ENCODE data around the gene ESPNL.
"Not testable (repeated sequence)": the region's sequence is repeated elsewhere in the genome, so short reads cannot be mapped to it uniquely, and the experiment has no call there.

Gene ESPNL

DNA sequence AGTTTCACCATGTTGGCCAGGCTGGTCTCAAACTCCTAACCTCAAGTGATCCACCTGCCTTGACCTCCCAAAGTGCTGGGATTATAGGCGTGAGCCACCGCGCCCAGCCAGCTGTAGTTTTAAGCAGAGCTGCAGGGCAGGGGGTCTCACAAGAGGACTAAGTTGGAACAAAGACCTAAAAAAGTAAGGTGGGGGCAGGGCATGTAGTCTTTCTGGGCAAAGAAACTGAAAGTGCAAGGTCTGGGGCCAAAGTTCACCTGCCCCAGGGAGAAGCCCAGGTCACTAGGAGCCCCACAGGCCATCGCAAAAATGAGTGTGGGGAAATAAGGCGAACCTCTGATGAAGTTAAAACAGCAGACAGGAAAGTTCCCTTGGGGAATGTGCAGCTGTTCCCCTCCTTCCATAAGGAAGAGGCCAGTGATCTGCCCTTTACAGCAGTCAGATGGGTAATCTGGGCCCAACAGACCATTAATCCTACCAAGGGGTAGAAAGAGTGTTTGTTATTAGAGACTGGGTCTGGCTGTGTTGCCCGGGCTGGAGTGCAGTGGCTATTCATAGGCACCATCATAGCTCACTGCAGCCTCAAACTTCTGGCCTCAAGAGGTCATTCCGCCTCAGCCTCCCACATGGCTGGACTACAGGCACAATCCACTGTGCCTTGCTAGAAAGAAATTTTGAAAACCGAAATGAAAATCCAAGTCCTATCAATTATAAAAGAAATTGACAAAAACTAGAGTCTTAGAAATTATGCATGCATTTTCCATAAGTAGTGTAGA lies 36.5 kb upstream of the ESPNL start:
- Histone ChIP-seq H3K27me3 (ENCODE audit: control insufficient read depth in 5 of 5, insufficient read depth in 4 of 5, low read length in 5 of 5) (no peaks in the 10 kb centered on the region), H3K9ac (ENCODE audit: low read length in 5 of 5) (no peak overlapping the region), H3K4me3 (ENCODE audit: low read depth in 1 of 5, low read length in 5 of 5) (no peak overlapping the region), H3K4me1 (ENCODE audit: control insufficient read depth in 5 of 5, insufficient read depth in 5 of 5, low read length in 5 of 5) (peaks cover 10 to 23% (median 19%) of the 10 kb centered on the region in 5 donors), H3K36me3 (ENCODE audit: control insufficient read depth in 5 of 5, insufficient read depth in 5 of 5, low read length in 5 of 5) (peaks cover 3 to 24% (median 8%) of the 10 kb centered on the region in 5 donors), H3K9me3 (ENCODE audit: control insufficient read depth in 5 of 5, low read length in 5 of 5) (no peaks in the 10 kb centered on the region), H3K27ac (ENCODE audit: low read depth, low read length) (no peak overlapping the region)

DNA sequence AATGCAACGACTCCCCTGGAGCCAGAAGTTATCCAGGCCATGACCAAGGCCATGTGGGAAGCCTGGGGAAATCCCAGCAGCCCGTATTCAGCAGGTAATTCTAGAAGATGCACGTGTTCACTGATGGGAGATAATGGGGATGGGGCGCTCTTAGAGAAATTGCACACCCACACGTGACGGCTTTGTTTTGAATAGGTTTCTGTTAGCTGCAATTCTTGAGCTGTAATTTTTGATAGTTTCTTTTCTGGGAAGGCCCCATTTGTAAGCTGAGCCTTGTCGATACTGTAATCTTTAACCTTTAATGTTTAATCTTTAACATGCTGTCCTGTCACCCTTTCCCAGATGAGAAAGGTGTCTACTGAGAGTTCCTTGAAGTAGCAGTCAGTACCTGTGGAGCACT lies 35.8 kb upstream of the ESPNL start:
- no peaks in the 10 kb centered on the region for H3K27me3 ChIP-seq (ENCODE audit: control insufficient read depth in 5 of 5, insufficient read depth in 4 of 5, low read length in 5 of 5)
- H3K4me1 ChIP-seq (ENCODE audit: control insufficient read depth in 5 of 5, insufficient read depth in 5 of 5, low read length in 5 of 5): peaks cover 10 to 25% (median 20%) of the 10 kb centered on the region in 5 donors
- H3K36me3 ChIP-seq (ENCODE audit: control insufficient read depth in 5 of 5, insufficient read depth in 5 of 5, low read length in 5 of 5): peaks cover 3 to 28% (median 11%) of the 10 kb centered on the region in 5 donors
- H3K9ac ChIP-seq (ENCODE audit: low read length in 5 of 5): no peak overlapping the region
- H3K9me3 ChIP-seq (ENCODE audit: control insufficient read depth in 5 of 5, low read length in 5 of 5): no peaks in the 10 kb centered on the region
- H3K27ac ChIP-seq (ENCODE audit: low read depth, low read length): no peak overlapping the region
- H3K4me3 ChIP-seq (ENCODE audit: low read depth in 1 of 5, low read length in 5 of 5): no peak overlapping the region

DNA sequence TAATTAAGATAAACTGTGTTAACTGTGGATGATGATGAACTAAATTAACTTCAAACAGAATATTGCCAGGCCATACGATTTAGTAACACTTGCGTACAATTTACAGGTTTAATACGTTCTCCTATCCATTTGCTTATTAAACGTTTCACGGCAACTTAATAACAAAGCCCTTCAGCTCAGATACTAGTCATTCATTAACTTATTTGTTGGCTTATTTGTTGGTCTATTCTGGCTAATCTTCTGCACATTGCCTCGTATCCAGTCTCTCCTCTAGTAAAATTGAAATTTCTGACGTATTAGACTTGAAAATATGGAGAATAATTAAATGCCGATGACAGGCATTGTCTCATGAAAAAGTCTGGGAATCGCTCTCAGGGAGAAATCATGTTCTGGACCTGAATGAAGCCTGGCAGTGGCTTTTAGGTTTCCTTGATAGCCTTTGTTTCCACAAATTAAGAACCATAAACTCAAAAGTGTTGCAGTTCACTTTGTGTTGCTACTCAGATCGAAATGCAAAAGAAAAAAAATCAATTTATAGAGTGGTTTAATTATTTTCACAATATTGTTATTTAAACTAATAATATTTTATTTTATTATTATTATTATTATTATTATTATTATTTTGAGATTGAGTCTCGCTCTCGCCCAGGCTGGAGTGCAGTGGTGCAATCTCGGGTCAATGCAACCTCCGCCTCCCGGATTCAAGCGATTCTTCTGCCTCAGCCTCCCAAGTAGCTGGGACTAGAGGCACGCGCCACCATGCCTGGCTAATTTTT lies 34.9 kb upstream of the ESPNL start:
- Histone ChIP-seq H3K36me3 (ENCODE audit: control insufficient read depth in 5 of 5, insufficient read depth in 5 of 5, low read length in 5 of 5) (peaks cover 3 to 36% (median 18%) of the 10 kb centered on the region in 5 donors), H3K4me1 (ENCODE audit: control insufficient read depth in 5 of 5, insufficient read depth in 5 of 5, low read length in 5 of 5) (peaks cover 5 to 18% (median 13%) of the 10 kb centered on the region in 5 donors), H3K9ac (ENCODE audit: low read length in 5 of 5) (no peak overlapping the region), H3K27me3 (ENCODE audit: control insufficient read depth in 5 of 5, insufficient read depth in 4 of 5, low read length in 5 of 5) (no peaks in the 10 kb centered on the region), H3K9me3 (ENCODE audit: control insufficient read depth in 5 of 5, low read length in 5 of 5) (no peaks in the 10 kb centered on the region), H3K27ac (ENCODE audit: low read depth, low read length) (no peak overlapping the region), H3K4me3 (ENCODE audit: low read depth in 1 of 5, low read length in 5 of 5) (no peak overlapping the region)

DNA sequence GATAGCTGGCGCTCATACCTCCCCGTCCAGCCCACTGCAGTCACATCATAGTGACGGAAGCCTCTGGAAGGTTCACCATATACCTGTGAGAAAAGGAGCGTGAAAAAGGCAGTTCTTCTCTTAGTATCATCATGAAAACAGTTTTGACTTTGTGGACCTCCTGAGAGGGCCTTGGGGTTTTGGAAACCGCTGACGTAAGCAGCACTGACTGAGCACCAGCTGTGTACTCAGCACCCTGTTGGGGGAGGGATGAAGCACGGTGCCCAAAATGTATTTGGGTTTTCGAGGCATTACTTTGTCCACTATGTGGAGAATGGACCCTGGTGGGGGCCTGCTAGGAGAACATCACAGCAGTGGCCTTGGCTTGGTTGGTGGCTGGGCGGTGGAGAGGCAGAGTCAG lies 33.9 kb upstream of the ESPNL start:
- H3K4me1 ChIP-seq (ENCODE audit: control insufficient read depth in 5 of 5, insufficient read depth in 5 of 5, low read length in 5 of 5): peaks cover 5 to 14% (median 9%) of the 10 kb centered on the region in 5 donors
- no peaks in the 10 kb centered on the region for H3K27me3 ChIP-seq (ENCODE audit: control insufficient read depth in 5 of 5, insufficient read depth in 4 of 5, low read length in 5 of 5)
- no peaks in the 10 kb centered on the region for H3K9me3 ChIP-seq (ENCODE audit: control insufficient read depth in 5 of 5, low read length in 5 of 5)
- no peak overlapping the region for H3K4me3 ChIP-seq (ENCODE audit: low read depth in 1 of 5, low read length in 5 of 5)
- H3K27ac ChIP-seq (ENCODE audit: low read depth, low read length): no peak overlapping the region
- H3K9ac ChIP-seq (ENCODE audit: low read length in 5 of 5): no peak overlapping the region
- peaks cover 3 to 36% (median 18%) of the 10 kb centered on the region in 5 donors for H3K36me3 ChIP-seq (ENCODE audit: control insufficient read depth in 5 of 5, insufficient read depth in 5 of 5, low read length in 5 of 5)

DNA sequence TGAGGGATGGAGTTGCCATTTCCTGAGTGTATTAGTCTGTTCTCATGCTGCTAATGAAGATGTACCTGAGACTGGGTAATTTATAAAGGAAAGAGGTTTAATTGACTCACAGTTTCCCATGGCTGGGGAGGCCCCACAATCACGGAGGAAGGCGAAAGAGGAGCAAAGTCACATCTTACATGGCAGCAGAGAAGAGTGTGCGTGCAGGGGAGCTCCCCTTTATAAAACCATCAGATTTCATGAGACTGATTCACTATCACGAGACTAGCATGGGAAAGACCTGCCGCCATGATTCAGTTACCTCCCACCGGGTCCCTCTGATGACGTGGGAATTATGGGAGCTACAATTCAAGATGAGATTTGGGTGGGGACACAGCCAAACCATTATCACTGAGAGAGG lies 33.4 kb upstream of the ESPNL start:
- H3K9ac ChIP-seq (ENCODE audit: low read length in 5 of 5); H3K4me1 ChIP-seq (ENCODE audit: control insufficient read depth in 5 of 5, insufficient read depth in 5 of 5, low read length in 5 of 5); H3K27ac ChIP-seq (ENCODE audit: low read depth, low read length); H3K4me3 ChIP-seq (ENCODE audit: low read depth in 1 of 5, low read length in 5 of 5); H3K27me3 ChIP-seq (ENCODE audit: control insufficient read depth in 5 of 5, insufficient read depth in 4 of 5, low read length in 5 of 5); H3K9me3 ChIP-seq (ENCODE audit: control insufficient read depth in 5 of 5, low read length in 5 of 5): not testable (repeated sequence)
- H3K36me3 ChIP-seq (ENCODE audit: control insufficient read depth in 5 of 5, insufficient read depth in 5 of 5, low read length in 5 of 5): peaks cover 3 to 36% (median 18%) of the 10 kb centered on the region in 5 donors

DNA sequence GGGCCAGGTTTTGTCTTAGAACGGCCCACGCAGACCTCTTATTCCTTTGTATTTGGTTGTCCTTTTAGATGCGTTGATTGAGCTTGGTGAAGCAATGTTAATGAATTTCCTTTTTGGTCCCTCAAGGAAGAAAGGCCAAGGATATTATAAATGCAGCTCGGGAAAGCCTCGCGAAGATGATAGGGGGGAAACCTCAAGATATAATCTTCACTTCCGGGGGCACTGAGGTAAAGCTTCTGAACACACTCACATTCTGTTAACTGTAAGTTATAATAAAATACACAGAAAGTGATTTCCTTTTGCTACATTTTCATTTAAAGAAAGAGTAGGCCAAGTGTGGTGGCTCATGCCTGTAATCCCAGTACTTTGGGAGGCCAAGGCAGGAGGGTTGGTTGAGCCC lies 32.2 kb upstream of the ESPNL start:
- peaks cover 0 to 5% (median 0%) of the 10 kb centered on the region in 5 donors for H3K4me1 ChIP-seq (ENCODE audit: control insufficient read depth in 5 of 5, insufficient read depth in 5 of 5, low read length in 5 of 5)
- H3K9me3 ChIP-seq (ENCODE audit: control insufficient read depth in 5 of 5, low read length in 5 of 5): peaks cover 0 to 4% (median 2%) of the 10 kb centered on the region in 5 donors
- no peak overlapping the region for H3K4me3 ChIP-seq (ENCODE audit: low read depth in 1 of 5, low read length in 5 of 5)
- peaks cover 10 to 41% (median 23%) of the 10 kb centered on the region in 5 donors for H3K36me3 ChIP-seq (ENCODE audit: control insufficient read depth in 5 of 5, insufficient read depth in 5 of 5, low read length in 5 of 5)
- H3K9ac ChIP-seq (ENCODE audit: low read length in 5 of 5): no peak overlapping the region
- no peak overlapping the region for H3K27ac ChIP-seq (ENCODE audit: low read depth, low read length)
- no peaks in the 10 kb centered on the region for H3K27me3 ChIP-seq (ENCODE audit: control insufficient read depth in 5 of 5, insufficient read depth in 4 of 5, low read length in 5 of 5)

DNA sequence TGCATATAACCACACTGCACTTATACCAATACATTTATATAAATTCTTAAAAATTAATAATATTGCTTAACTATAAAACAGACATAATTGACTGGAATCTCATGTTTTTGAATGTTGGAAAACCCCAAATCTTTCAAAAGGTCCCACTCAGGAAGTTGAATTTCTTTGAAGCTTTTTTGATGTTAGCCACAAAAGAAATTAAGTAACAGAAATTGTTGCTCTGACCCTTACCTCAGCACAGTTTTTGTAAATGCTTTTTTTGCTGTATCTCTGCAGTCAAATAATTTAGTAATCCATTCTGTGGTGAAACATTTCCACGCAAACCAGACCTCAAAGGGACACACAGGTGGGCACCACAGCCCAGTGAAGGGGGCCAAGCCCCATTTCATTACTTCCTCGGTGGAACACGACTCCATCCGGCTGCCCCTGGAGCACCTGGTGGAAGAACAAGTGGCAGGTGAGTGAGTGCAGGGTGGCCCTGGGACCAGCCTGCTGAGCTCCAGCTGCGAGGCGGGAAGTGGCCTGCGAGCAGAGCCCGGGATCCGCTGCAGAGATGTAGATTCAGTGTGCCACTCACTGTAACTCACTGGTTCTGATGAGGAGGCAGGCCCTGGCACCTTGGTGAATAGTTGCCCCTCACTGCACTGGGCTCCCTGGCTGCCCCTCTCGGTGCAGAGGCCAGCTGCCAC lies 31.0 kb upstream of the ESPNL start:
- Histone ChIP-seq H3K36me3 (ENCODE audit: control insufficient read depth in 5 of 5, insufficient read depth in 5 of 5, low read length in 5 of 5) (peaks cover 15 to 41% (median 23%) of the 10 kb centered on the region in 5 donors), H3K4me3 (ENCODE audit: low read depth in 1 of 5, low read length in 5 of 5) (no peak overlapping the region), H3K4me1 (ENCODE audit: control insufficient read depth in 5 of 5, insufficient read depth in 5 of 5, low read length in 5 of 5) (peaks cover 0 to 5% (median 0%) of the 10 kb centered on the region in 5 donors), H3K27ac (ENCODE audit: low read depth, low read length) (no peak overlapping the region), H3K9ac (ENCODE audit: low read length in 5 of 5) (no peak overlapping the region), H3K27me3 (ENCODE audit: control insufficient read depth in 5 of 5, insufficient read depth in 4 of 5, low read length in 5 of 5) (no peaks in the 10 kb centered on the region), H3K9me3 (ENCODE audit: control insufficient read depth in 5 of 5, low read length in 5 of 5) (peaks cover 0 to 4% (median 2%) of the 10 kb centered on the region in 5 donors)

DNA sequence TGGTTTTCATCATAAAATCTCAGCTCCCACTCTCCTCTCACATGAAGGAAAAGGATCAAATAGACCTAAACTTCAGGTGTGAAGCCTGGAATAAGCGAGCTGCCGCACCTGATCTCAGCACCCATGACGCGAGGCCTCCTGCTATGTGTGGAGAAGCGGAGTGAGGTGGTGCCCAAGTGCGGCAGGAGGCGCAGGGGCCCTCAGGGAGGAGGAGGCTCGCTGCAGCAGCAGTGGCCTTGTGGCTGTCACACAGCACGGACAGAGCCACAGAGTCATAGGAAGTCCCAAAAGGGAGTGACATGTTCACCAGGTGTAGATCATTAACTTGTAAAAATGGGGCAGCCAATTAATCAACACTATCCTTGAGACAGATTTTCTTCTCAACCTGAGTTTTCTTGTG lies 30.3 kb upstream of the ESPNL start:
- Histone ChIP-seq H3K4me3 (ENCODE audit: low read depth in 1 of 5, low read length in 5 of 5) (no peak overlapping the region), H3K9ac (ENCODE audit: low read length in 5 of 5) (no peak overlapping the region), H3K36me3 (ENCODE audit: control insufficient read depth in 5 of 5, insufficient read depth in 5 of 5, low read length in 5 of 5) (peaks cover 15 to 36% (median 21%) of the 10 kb centered on the region in 5 donors), H3K9me3 (ENCODE audit: control insufficient read depth in 5 of 5, low read length in 5 of 5) (peaks cover 0 to 4% (median 2%) of the 10 kb centered on the region in 5 donors), H3K4me1 (ENCODE audit: control insufficient read depth in 5 of 5, insufficient read depth in 5 of 5, low read length in 5 of 5) (peaks cover 0 to 5% (median 0%) of the 10 kb centered on the region in 5 donors), H3K27ac (ENCODE audit: low read depth, low read length) (no peak overlapping the region), H3K27me3 (ENCODE audit: control insufficient read depth in 5 of 5, insufficient read depth in 4 of 5, low read length in 5 of 5) (no peaks in the 10 kb centered on the region)

DNA sequence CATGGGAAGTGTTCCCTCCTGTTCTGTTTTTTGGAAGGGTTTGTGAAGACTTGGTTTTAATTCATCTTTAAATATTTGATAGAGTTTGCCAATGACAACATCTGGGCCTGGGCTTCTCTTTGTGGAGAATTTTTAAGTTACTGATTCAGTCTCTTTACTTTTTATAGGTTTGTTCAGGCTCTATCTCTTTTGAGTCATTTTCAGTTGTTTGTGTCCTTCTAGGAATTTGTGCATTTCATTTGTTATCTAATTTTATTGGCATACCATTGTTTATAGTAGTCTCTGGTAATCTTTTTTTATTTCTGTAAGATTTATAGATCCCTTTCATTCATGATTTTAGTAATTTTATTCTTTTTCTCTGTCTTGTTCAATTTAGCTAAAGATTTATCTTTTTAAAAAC lies 24.7 kb upstream of the ESPNL start:
- H3K36me3 ChIP-seq (ENCODE audit: control insufficient read depth in 5 of 5, insufficient read depth in 5 of 5, low read length in 5 of 5): peaks cover 0 to 14% (median 7%) of the 10 kb centered on the region in 5 donors
- no peaks in the 10 kb centered on the region for H3K4me1 ChIP-seq (ENCODE audit: control insufficient read depth in 5 of 5, insufficient read depth in 5 of 5, low read length in 5 of 5)
- no peak overlapping the region for H3K9ac ChIP-seq (ENCODE audit: low read length in 5 of 5)
- peaks cover 0 to 4% (median 2%) of the 10 kb centered on the region in 5 donors for H3K9me3 ChIP-seq (ENCODE audit: control insufficient read depth in 5 of 5, low read length in 5 of 5)
- no peak overlapping the region for H3K27ac ChIP-seq (ENCODE audit: low read depth, low read length)
- H3K27me3 ChIP-seq (ENCODE audit: control insufficient read depth in 5 of 5, insufficient read depth in 4 of 5, low read length in 5 of 5): no peaks in the 10 kb centered on the region
- H3K4me3 ChIP-seq (ENCODE audit: low read depth in 1 of 5, low read length in 5 of 5): no peak overlapping the region
